HepG2 (cell line): Measurements from ENCODE around the gene ANKRD22. TPM values are rescaled to one million over a fixed set of nuclear protein-coding genes. Genes with fewer than 3 reads are reported as not detected.
A peak's percentile ranks its signal among the peaks of the same experiment; 100 is the strongest.

Experiments
- ATAC-seq: fragments of 200-7000 bp; cut with Tn5 transposase; 3 replicates; pipeline ENCODE4 v1.9.1; 2020; ENCODE audit warnings: mild to moderate bottlenecking, moderate library complexity
- BruUV-seq: library from RNA; stranded (reverse); fragments of 400-500 nt; replicated peaks from 2 replicates; lab custom pipeline; 2021; lab: Mats Ljungman, UMichigan
- CTCF ChIA-PET: fragments of 300-600 bp; formaldehyde crosslinking; extraction: SDS; loops from one replicate; lab custom pipeline; 2021; ENCODE audit warnings: low total read pairs, inconsistent platforms, low intra/inter-chr PET ratio; lab: Yijun Ruan, JAX
- POLR2A ChIA-PET: fragments of 350-600 bp; sonication (Branson Sonifier 250); formaldehyde crosslinking; loops from one replicate; lab custom pipeline; 2020; ENCODE audit warnings: antibody characterized with exemption, inconsistent platforms; lab: Yijun Ruan, JAX
- DNase-seq: peaks from one replicate; pipeline ENCODE4 v3.0.0-alpha.2; 2015; ENCODE audit warnings: low spot score
- FAIRE-seq: peaks from 3 replicates; lab custom pipeline; 2011; peaks lifted over from hg19 to GRCh38; lab: Jason Lieb, UNC
- H2AFZ ChIP-seq: one replicate; pipeline ENCODE4 v1.6.1; 2011; ENCODE audit warnings: low read length, inconsistent platforms
- H3K27ac ChIP-seq: fragments of 300-600 bp; 3 replicates; pipeline ENCODE4 v1.8.0; 2011; ENCODE audit warnings: mixed run types, mild to moderate bottlenecking, mixed read lengths, low read length, inconsistent platforms; ENCODE audit not compliant: insufficient read depth; ENCODE audit errors: extremely low read length
- H3K27me3 ChIP-seq, 2 experiments: fragments of 200-600 bp in 1 of 2; 2 replicates in 1 of 2; 3 replicates in 1 of 2; pipeline versions ENCODE4 v1.6.0 to v1.8.0; 2011; ENCODE audit warnings: low read length in 2 of 2, mild to moderate bottlenecking in 2 of 2, moderate library complexity in 2 of 2, inconsistent platforms in 1 of 2; ENCODE audit not compliant: insufficient read depth in 2 of 2, control insufficient read depth in 1 of 2
- H3K36me3 ChIP-seq, 2 experiments: fragments of 200-600 bp in 1 of 2; replicated peaks in 1 of 2; 2 replicates in 1 of 2; 3 replicates in 1 of 2; pipeline versions ENCODE4 v1.5.1 to v1.8.0; 2011; ENCODE audit warnings: low read length in 2 of 2, inconsistent platforms in 1 of 2; ENCODE audit not compliant: insufficient read depth in 2 of 2, control insufficient read depth in 1 of 2
- H3K4me1 ChIP-seq: 2 replicates; pipeline ENCODE4 v1.5.1; 2012; ENCODE audit warnings: low read length, inconsistent platforms; ENCODE audit not compliant: insufficient read depth
- H3K4me2 ChIP-seq: 2 replicates; pipeline ENCODE4 v1.6.0; 2011; ENCODE audit warnings: low read depth, low read length, inconsistent platforms
- H3K4me3 ChIP-seq, 3 experiments: fragments of 200-600 bp in 1 of 3; sonication (generic), shearing (Covaris generic) in 1 of 3; replicated peaks in 1 of 3; 2 replicates each; pipeline ENCODE4 v1.5.1; 2011 to 2016; ENCODE audit warnings: low read length in 3 of 3, inconsistent platforms in 2 of 3, low read depth in 2 of 3, mild to moderate bottlenecking in 2 of 3, control low read depth in 1 of 3, mixed read lengths in 1 of 3; ENCODE audit not compliant: insufficient read depth in 1 of 3
- H3K79me2 ChIP-seq: one replicate; pipeline ENCODE4 v1.6.1; 2011; ENCODE audit warnings: low read length, inconsistent platforms; ENCODE audit not compliant: insufficient read depth
- H3K9ac ChIP-seq: 2 replicates; pipeline ENCODE4 v1.6.0; 2011; ENCODE audit warnings: mild to moderate bottlenecking, low read depth, low read length, inconsistent platforms; ENCODE audit not compliant: insufficient read depth
- H3K9me3 ChIP-seq: 2 replicates; pipeline ENCODE4 v1.5.1; 2012; ENCODE audit warnings: mild to moderate bottlenecking, low read length
- H4K20me1 ChIP-seq: 2 replicates; pipeline ENCODE4 v1.6.0; 2011; ENCODE audit warnings: inconsistent platforms, mild to moderate bottlenecking, low read length, moderate library complexity; ENCODE audit not compliant: insufficient read depth
- AHDC1 ChIP-seq: sonication (generic); formaldehyde crosslinking; IDR thresholded peaks from 2 replicates; pipeline ENCODE4 v1.5.1; 2020; ENCODE audit warnings: mild to moderate bottlenecking, missing genetic modification reagents, borderline replicate concordance
- GFI1 ChIP-seq: sonication (generic); formaldehyde crosslinking; IDR thresholded peaks from 2 replicates; pipeline ENCODE4 v1.5.0; 2020; ENCODE audit warnings: missing genetic modification reagents, mild to moderate bottlenecking, borderline replicate concordance
- HINFP ChIP-seq: sonication (generic); formaldehyde crosslinking; IDR thresholded peaks from 2 replicates; pipeline ENCODE4 v1.4.0; 2020; ENCODE audit warnings: low read depth, mild to moderate bottlenecking, missing genetic modification reagents
- KLF11 ChIP-seq: IDR thresholded peaks from 2 replicates; pipeline ENCODE4 v1.6.1; 2016; ENCODE audit warnings: missing compliant biosample characterization
- ZEB1 ChIP-seq: IDR thresholded peaks from 2 replicates; pipeline ENCODE4 v1.6.1; 2012; ENCODE audit warnings: mild to moderate bottlenecking, low read depth, inconsistent platforms; ENCODE audit not compliant: insufficient replicate concordance
- ZFP91 ChIP-seq: sonication (generic); formaldehyde crosslinking; IDR thresholded peaks from 2 replicates; pipeline ENCODE4 v1.9.0; 2022; ENCODE audit warnings: missing genetic modification reagents, mild to moderate bottlenecking, borderline replicate concordance
- ZNF280D ChIP-seq: sonication (generic); formaldehyde crosslinking; IDR thresholded peaks from 2 replicates; pipeline ENCODE4 v1.5.1; 2020; ENCODE audit warnings: mild to moderate bottlenecking, missing genetic modification reagents
- ZNF446 ChIP-seq: sonication (generic); formaldehyde crosslinking; IDR thresholded peaks from 2 replicates; pipeline ENCODE4 v1.5.0; 2020; ENCODE audit warnings: mild to moderate bottlenecking, missing genetic modification reagents
- ZNF607 ChIP-seq: sonication (generic); formaldehyde crosslinking; IDR thresholded peaks from 2 replicates; pipeline ENCODE4 v1.5.1; 2020; ENCODE audit warnings: missing genetic modification reagents, mild to moderate bottlenecking, borderline replicate concordance
- WGBS: methylation state at CpG from one replicate; pipeline ENCODE4 v1.1.6; 2017; ENCODE audit warnings: low lambda C conversion rate; 5-methylcytosine and 5-hydroxymethylcytosine counted together
- in situ Hi-C: cut with HindIII; loops from 2 replicates; pipeline ENCODE4 v1.10.0; 2017; ENCODE audit warnings: low pct_unique_long_range_greater_than_20kb; ENCODE audit not compliant: extremely low pct_ligation_motif_present
- intact Hi-C: fragments of 100-400 bp; cut with micrococcal nuclease; formaldehyde crosslinking; loops from one replicate; pipeline ENCODE4 v1.10.0; 2022; ENCODE audit not compliant: unreplicated experiment
- polyA plus RNA-seq, 8 experiments: library from polyadenylated mRNA; depleted of rRNA in 3 of 8; stranded (reverse) in 7 of 8; unstranded in 1 of 8; fragments of >200 nt; fragmentation: Illumina TruSeq in 4 of 8; extraction: Trizol in 4 of 8; gene quantifications; 2 replicates each; pipeline versions ENCODE4 v1.2.1 to v1.2.3, GENCODE V29; 2011 to 2016; ENCODE audit warnings: low read depth in 4 of 8, missing spikeins in 1 of 8, mixed read lengths in 1 of 8; ENCODE audit not compliant: insufficient read depth in 1 of 8
- total RNA-seq, 5 experiments: library from RNA; depleted of rRNA; stranded (reverse); fragments of >200 nt; fragmentation: Illumina TruSeq; extraction: Trizol; gene quantifications; 2 replicates each; pipeline ENCODE4 v1.2.3, GENCODE V29; 2016; ENCODE audit warnings: low read depth in 1 of 5

Gene ANKRD22
- total and polyA plus RNA-seq, 2 of the 13 experiments (the other 11 are each of a cell fraction or from before 2014, with no cell fraction given): not detected

GRCh38 chr10:88895250-88895649, 43.6 kb upstream of the ANKRD22 start (continued):
- TF ChIP-seq ZFP91 (CRISPR knock-in tag) (no peak), GFI1 (CRISPR knock-in tag) (0 out of 2 replicates have a peak, but pooled peaks have one; percentile 38), ZEB1 (no peak)

GRCh38 chr10:88893611-88894010, 42.0 kb upstream of the ANKRD22 start:
- Histone ChIP-seq H3K9ac (no peak overlapping the region), H3K27me3 (no peaks in the 10 kb centered on the region), H3K36me3 (no peaks in the 10 kb centered on the region), H3K9me3 (no peaks in the 10 kb centered on the region), H2AFZ (no peak overlapping the region), H4K20me1 (no peaks in the 10 kb centered on the region), H3K4me1 (peaks cover 34% of the 10 kb centered on the region), H3K4me2 (no peak overlapping the region), H3K4me3 (no peak overlapping the region), H3K79me2 (no peaks in the 10 kb centered on the region), H3K27ac (no peak overlapping the region)
- FAIRE-seq (no peak), DNase-seq (no peak), ATAC-seq (no peak)
- POLR2A ChIA-PET: no interaction called here
- in situ Hi-C loops: no loop called here
- TF ChIP-seq HINFP (CRISPR knock-in tag): no peak
- no peak for TF ChIP-seq ZNF280D (CRISPR knock-in tag)
- TF ChIP-seq ZNF607 (CRISPR knock-in tag): no peak
- no peak for TF ChIP-seq ZNF446 (CRISPR knock-in tag)
- TF ChIP-seq KLF11: no peak
- no peak for TF ChIP-seq AHDC1 (CRISPR knock-in tag)
- 75% methylated on average over 3 of the region's 3 CpGs for WGBS
- no TSS peak for BruUV-seq
- intact Hi-C loops: no loop called here
- CTCF ChIA-PET: no interaction called here
